Hematopoietic multipotent progenitor cell treated with erythropoietin and hydrocortisone succinate and interleukin-3 and kit ligand, for 8 days (in vitro differentiated cells): ENCODE results near the gene RAI1.
"Not testable (repeated sequence)": the region's sequence is repeated elsewhere in the genome, so short reads cannot be mapped to it uniquely, and the experiment has no call there.

Experiments used
- DNase-seq: peaks from one replicate; pipeline ENCODE4 v3.0.0-alpha.2; 2015

Gene RAI1, protein sequence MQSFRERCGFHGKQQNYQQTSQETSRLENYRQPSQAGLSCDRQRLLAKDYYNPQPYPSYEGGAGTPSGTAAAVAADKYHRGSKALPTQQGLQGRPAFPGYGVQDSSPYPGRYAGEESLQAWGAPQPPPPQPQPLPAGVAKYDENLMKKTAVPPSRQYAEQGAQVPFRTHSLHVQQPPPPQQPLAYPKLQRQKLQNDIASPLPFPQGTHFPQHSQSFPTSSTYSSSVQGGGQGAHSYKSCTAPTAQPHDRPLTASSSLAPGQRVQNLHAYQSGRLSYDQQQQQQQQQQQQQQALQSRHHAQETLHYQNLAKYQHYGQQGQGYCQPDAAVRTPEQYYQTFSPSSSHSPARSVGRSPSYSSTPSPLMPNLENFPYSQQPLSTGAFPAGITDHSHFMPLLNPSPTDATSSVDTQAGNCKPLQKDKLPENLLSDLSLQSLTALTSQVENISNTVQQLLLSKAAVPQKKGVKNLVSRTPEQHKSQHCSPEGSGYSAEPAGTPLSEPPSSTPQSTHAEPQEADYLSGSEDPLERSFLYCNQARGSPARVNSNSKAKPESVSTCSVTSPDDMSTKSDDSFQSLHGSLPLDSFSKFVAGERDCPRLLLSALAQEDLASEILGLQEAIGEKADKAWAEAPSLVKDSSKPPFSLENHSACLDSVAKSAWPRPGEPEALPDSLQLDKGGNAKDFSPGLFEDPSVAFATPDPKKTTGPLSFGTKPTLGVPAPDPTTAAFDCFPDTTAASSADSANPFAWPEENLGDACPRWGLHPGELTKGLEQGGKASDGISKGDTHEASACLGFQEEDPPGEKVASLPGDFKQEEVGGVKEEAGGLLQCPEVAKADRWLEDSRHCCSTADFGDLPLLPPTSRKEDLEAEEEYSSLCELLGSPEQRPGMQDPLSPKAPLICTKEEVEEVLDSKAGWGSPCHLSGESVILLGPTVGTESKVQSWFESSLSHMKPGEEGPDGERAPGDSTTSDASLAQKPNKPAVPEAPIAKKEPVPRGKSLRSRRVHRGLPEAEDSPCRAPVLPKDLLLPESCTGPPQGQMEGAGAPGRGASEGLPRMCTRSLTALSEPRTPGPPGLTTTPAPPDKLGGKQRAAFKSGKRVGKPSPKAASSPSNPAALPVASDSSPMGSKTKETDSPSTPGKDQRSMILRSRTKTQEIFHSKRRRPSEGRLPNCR (N-terminal part only)

DNA sequence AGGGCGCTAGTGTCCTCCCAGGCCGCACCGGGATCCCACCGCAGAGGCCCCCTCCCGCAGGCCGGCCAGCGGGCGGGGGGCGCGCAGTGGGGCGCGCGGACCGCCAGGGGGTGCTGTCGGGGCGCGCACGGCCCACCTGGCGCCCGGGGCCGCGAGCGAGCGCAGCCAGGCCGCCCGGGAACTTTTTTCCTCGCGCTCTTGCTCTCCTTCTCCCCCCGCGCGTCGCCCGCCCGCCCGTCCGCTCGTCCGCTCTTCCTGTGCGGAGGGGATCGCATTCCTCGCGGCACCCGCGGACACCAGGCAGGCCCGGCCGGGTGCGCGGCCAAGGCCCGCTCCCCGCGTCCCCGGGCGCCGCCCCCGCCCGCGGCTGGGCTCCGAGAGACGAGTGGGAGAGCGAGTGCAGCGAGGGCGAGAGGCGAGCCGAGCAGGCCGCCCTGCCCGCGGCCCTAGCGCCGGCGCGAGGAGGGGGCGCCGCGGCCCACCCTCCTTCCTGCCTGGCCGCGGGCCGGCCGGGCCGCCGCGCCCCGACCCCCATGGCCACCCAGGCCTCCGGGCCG lies at the start of gene RAI1:
RAI1 (plus strand) TSS at position 272 of the 557 bp plus-strand sequence. CDS start 111,491 bp downstream, outside the sequence.
- peak; percentile 68 for DNase-seq

DNA sequence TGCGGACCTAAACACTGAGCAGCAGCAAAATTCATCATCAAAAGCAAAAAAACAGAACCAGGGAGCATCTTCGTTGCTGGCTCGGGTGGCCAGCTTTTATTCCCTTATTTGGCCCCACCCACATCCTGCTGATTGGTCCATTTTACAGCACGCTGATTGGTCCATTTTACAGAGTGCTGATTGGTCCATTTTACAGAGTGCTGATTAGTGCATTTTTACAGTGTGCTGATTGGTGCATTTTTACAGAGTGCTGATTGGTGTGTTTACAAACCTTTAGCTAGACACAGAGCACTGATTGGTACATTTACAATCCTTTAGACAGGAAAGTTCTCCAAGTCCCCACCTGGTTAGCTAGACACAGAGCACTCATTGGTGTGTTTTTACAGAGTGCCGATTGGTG lies 48.6 kb upstream of the RAI1 start:
- DNase-seq, result peak; percentile 17

DNA sequence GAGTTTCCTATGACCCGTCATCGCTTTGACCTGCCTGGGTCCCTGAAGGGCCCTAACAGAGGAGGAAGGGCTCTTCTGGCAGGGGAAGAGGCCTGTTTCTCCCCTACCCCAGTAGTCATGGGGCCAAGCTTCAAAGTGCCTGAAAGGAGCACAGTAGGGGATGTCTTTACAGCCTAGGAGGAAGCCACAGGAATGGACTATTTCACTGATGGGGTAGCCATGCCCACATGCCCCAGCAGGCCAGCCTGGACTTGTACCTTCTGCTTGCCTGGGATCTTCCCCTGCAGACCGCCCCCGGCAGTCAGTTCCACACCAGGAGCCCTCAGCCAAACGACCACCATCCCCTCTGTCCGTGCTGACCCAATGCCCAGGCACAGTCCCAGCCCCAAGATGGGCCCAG lies 47.9 kb upstream of the RAI1 start:
- no peak for DNase-seq

DNA sequence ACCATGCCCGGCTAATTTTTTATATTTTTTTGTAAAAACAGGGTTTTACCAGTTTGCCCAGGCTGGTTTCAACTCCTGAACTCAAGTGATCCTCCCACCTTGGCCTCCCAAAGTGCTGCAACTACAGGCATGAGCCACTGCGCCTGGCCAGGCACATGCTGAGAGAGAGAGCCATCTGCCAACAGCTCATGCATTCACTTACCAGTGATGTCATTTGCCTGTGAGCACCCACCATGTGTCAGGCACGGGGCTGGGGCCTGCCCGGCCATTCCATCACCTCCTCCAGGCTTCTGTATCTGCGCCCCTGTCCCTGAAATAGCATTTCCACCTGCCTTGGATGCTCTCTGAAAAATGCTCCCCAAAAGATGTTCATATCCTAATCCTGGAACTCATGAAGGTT lies 46.1 kb upstream of the RAI1 start:
- no peak for DNase-seq

DNA sequence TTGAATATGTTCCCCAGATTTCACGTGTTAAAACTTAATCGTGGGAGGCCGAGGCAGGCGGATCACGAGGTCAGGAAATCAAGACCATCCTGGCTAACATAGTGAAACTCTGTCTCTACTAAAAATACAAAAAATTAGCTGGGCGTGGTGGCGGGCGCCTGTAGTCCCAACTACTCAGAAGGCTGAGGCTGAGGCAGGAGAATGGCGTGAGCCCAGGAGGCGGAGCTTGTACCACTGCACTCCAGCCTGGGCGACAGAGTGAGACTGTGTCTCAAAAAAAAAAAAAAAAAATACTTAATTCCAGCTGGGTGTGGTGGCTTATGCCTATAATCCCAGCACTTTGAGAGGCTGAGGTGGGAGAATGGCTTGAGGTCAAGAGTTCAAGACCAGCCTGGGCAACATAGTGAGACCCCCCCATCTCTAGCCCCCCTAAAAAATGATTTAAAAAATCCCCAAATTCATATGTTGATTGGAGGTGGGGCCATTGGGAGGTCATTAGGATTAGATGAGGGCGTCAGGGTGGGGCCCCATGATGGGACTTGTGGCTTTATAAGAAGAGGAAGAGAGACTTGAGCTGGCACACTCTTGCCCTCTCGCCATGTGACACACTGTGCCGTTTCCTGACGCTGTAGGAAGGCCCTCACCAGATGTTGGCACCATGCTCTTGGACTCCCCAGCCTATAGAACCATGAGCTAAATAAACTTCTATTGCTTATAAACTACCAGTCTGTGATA lies 45.6 kb upstream of the RAI1 start:
- peak; percentile 14 for DNase-seq

DNA sequence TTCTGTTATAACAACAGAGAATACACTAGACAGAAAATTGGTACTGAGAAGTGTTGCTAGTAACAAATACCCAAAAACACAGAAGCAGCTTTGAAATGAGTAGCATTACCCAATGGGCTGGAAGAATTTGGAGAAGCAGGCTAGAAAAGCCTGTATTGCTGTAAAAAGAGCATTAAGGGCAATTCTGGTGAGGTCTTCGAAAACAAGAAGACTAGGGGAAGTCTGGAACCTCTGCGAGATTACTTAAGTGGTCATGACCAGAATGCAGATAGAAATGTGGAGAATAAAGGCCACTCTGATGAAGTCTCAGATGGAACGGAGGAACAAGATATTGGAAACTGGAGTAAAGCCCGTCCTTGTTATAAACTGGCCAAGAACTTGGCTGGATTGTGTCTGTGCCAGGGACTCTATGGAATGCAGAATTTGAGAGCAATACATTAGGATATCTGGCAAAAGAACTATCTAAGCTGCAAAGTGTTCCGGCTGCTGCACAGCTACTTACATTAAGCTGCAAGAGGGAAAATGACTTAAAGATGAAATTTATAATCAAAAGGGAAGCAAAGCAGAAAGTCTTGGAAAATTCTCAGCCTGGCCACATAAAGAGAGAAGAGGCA lies 44.9 kb upstream of the RAI1 start:
- no peak for DNase-seq

DNA sequence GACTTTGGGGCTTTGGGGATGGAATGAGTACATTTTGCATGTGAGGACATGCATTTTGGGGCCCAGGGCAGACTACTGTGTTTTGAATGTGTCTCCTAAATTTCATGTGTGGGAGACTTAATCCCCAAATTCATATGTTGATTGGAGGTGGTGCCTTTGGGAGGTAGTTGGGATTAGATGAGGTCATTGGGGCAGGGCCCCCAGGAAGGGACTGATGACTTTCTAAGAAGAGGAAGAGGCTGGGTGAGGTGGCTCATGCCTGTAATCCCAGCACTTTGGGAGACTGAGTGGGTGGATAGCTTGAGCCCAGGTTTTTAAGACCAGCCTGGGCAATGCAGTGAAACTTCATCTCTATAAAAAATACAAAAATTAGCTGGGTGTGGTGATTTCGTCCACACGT lies 42.8 kb upstream of the RAI1 start:
- no peak for DNase-seq

DNA sequence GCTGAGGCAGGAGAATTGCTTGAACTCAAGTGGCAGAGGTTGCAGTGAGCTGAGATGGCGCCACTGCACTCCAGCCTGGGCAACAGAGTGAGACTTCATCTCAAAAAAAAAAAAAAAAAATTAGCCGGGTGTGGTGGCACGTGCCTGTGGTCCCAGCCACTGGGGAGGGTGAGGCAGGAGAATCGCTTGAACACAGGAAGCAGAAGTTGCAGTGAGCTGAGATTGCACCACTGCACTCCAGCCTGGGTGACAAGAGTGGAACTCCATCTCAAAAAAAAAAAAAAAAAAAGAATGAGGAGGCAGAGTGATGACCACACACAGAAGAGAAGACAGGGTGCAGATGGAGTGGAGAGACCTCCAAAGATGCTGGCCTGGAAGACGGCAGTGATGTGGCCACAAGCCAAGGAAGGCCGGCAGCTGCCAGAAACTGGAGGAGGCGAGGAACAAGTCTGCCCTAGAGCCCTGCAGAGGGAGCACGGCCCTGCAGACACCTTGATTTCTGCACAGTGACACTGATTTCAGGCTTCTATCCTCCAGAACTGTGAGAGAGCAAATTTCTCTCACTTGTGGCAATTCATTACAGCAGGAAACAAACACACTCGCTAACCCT lies 41.5 kb upstream of the RAI1 start:
- DNase-seq, result not testable (repeated sequence)

DNA sequence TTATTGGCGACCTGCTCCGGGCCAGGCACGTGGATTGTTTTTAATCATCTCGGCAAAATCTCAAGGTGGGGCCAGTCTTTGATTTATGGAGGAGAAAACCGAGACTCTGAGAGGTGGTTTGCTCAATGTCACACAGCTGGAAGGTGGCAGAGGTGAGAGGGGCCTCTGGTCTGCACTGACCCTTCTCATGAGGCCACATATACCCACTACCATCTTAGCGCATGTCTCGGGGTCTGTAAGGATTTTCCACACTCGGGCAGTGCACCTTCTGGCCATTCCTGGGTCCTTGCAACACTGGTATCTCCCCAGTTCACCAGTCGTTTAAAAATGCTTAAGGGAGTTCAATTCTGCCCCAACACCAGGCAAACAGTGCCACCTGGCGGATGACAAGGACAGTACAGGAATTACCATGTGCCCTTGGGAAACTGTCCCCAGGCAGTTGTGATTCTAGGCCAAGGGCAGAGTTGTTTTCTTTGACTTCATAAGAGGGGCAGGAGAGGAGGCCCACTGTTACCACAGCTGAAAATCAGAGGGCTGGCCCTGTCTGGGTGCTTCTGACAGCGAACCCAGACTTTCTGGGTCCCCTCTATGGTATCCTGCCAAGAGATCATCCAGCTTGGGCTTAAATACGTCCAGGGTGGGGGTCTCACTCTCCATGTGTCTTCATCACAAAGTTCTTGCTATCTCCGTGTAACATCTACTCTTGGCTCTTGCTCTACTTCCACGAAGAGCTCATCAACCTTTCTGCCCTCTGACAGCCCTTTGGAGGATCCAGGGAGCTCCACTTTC lies 39.4 kb upstream of the RAI1 start:
- peak; percentile 87 for DNase-seq

DNA sequence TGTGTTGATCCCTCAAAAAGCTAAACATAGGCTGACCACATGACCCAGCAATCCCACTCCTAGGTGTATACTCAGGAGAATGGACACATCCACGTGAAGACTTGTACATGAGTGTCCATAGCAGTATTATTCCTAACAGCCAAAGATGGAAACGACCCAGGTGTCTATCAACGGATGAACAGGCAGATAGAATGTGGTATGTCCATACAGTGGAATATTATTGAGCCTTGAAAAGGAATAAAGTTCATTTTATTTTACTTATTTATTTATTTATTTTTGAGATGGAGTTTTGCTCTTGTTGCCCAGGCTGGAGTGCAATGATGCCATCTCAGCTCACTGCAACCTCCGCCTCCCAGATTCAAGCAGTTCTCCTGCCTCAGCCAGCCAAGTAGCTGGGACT lies 36.1 kb upstream of the RAI1 start:
- DNase-seq, result not testable (repeated sequence)

DNA sequence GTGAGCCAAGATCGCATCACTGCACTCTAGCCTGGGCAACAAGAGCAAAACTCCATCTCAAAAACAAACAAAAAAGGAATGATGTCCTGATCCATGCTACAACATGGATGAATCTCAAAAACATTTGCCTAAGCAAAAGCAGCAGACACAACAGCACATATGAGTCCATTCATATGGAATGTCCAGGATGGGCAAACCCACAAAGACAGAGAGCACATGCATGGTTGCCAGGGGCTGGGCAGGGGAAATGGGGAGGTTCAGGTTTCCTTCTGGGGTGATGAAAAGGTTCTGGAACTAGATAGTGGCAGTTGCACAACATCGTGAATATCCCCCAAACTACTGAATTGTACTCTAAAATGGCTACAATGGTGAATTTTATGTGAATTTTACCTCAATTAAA lies 35.3 kb upstream of the RAI1 start:
- no peak for DNase-seq

DNA sequence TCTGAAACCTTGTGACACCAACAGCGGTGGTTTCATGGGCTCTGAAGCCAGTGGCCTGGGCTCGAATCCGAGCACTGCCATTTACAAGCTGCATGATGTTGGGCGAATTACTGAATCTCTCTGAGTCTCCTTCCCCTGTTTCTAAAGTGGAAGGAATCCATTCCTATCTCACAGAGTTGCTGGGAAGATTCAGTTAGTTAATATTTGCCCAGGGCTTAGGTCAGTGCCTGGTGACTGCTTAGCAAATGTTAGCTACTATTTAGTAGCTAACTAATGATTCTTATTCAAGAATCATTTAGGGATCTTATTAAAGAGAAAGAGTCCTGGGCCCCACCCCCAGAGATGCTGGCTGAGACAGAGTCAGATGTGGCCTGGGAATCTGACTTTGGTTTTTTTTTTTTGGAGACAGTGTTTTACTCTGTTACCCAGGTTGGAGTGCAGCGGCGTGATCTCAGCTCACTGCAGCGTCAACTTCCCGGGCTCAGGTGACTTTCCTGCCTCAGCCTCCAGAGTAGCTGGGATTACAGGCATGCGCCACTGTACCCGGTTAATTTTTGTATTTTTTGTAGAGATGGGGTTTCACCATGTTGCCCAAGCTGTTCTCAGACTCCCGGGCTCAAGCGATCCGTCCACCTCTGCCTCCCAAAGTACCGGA lies 33.6 kb upstream of the RAI1 start:
- DNase-seq, result no peak

DNA sequence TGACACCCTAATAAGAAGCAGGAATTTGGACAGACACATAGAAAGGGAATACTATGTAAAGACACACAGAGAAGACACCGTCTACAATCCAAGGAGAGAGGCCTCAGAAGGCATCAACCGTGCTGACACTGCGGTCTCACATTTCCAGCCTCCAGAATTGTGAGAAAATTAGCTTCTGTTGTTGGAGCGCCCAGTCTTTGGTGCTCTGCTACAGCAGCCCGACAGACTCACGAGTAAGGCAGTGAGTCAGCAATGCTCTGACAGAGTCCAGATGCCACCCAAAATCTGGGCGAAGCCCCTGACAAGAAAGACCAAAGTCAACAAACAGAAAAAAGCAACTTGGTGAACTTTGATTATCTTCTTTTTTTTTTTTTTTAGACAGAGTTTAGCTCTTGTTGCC lies 32.5 kb upstream of the RAI1 start:
- no peak for DNase-seq

DNA sequence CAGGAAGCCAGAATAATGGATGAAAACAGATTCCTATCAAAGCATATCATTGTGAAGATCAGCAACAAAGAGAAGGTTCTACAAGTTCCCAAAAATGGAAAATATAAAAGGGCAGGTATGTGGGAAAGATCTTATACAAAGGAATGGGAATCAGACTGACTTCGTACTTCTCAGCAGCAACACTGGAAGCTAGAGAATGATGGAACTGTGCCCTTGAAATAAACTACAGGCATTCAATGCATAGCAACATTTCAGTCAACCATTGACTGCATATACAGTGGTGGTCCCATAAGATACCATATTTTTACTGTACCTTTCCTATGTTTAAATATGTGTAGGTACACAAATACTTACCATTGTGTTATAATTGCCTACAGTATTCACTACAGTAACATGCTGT lies 30.3 kb upstream of the RAI1 start:
- no peak for DNase-seq

DNA sequence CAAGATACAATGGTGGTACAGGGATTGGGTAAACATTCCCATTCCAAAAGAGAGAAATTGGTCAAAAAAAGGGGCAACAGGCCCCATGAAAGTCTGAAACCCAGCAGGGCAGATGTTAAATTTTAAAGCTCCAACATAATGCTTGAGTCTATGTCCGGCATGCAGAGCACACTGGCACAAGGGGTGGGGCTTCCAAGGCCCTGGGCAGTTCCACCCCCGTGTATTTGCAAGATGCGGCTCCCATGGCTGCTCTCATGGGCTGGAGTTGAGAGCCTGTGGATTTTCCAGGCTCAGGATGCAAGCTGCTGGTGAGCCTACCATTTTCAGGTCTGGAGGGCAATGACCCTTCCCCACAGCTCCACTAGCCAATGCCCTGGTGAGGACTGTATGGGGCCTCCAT lies 27.9 kb upstream of the RAI1 start:
- no peak for DNase-seq

DNA sequence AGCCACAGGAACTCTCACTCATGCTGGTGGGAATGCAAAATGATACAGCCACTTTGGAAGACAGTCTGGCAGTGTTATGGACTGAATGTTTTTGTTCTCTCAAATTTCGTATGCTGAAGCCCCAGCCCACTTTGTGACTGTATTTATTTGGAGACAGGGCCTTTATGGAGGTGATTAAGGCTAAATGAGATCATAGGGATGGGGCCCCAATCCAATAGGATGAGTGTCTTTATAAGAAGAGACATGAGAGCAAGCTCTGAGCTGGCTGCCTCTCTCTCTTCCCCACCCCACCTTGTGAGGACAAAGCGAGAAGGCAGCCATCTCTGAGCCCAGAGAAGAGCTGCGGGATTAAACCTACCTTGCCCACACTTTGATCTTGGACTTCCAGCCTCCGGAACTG lies 21.9 kb upstream of the RAI1 start:
- no peak for DNase-seq

DNA sequence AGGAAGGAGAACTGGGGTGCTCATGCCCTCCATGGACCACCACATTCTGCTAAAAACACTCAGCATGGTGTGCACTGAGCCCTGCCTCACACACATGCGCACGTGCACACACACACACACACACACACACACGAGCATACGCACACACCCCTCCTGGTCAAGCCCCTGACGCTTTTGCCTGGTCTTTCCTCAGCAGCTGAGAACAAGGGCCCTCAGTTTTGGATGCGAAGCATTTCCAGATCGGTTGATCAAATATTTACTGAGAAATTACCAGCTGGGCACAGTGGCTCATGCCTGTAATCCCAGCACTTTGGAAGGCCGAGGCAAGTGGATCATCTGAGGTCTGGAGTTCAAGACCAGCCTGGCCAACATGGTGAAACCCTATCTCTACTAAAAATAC lies 20.1 kb upstream of the RAI1 start:
- DNase-seq, result no peak

DNA sequence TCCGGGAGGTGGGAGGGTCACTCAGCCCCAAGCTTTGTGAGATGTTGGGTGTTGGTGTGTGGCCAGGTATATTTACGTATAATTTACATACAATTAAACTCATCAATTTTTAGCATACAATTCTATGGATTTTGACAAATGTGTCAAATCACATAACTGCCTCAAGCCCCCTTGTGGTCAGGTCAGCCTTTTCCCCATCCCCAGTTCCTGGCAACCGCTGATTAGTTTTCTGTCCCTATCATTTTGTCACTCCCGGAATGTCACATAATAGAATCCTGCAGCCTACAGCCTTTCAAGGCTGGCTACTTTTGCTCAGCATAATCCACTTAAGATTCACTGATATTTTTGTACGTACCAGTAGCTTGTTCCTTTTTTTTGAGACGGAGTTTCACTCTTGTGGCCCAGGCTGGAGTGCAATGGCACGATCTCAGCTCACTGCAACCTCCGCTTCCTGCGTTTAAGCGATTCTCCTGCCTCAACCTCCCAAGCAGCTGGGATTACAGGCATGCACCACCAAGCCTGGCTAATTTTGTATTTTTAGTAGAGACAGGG lies 19.3 kb upstream of the RAI1 start:
- DNase-seq, result no peak

DNA sequence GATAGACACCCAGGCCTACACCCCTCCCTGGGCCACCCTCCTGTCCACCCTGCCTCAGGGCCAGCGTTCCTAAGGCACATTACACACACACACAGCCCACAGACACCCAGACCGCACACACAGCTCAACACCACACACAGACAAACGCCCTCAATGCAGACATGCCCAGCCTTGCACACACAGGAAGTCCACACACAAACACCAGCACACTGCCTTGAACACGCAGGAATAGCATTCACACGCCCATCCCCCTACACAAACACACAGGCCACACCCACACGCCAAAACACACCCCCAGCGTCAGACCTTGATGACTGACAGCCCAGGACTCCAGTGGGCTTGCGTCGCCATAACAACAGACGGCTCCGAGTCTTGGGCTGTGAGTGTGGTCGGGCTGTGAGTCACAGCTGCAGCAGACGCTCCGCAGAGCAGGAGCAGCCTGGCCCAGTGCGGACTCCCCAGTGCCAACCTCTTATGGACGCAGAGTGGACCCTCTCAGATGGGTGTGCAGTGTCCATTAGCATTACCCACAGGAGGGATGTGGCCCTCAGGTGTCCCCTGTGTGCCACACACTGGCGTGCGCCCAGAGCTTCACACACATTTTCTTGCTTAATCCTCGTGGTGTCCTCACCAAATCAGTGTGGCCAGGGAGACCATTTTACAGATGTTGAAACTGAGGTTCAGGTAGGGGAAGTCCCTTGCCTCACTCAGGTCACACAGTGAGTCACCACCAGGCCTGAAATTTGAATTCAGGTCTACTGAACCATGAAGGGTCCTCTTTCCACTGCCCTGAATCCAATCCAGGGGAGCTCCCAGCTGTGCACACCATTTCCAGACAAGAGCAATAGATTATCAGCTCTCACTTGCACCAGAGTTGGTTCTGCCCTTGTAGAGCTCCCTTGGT lies 17.8 kb upstream of the RAI1 start:
- peak; percentile 76 for DNase-seq
